Large intestine (tissue), 3 donors: ENCODE measurements around the gene IFIT5. TPM values are rescaled to one million over a fixed set of nuclear protein-coding genes. Genes with fewer than 3 reads are reported as not detected.
A peak's percentile ranks its signal among the peaks of the same experiment; 100 is the strongest.
"Not testable (repeated sequence)": the region's sequence is repeated elsewhere in the genome, so short reads cannot be mapped to it uniquely, and the experiment has no call there.

ENCODE experiments used
- DNase-seq, 2 donors: peaks; one replicate each; pipeline versions ENCODE4 v3.0.0 to v3.0.0-alpha.2; 2013
- H3K27ac ChIP-seq: one replicate; pipeline ENCODE4 v1.5.1; 2013; ENCODE audit warnings: low read length
- H3K27me3 ChIP-seq: 2 replicates; pipeline ENCODE4 v1.6.1; 2013; ENCODE audit warnings: low read length; ENCODE audit not compliant: control insufficient read depth, insufficient read depth
- H3K36me3 ChIP-seq: 2 replicates; pipeline ENCODE4 v1.6.1; 2013; ENCODE audit warnings: low read length; ENCODE audit not compliant: control insufficient read depth, insufficient read depth
- H3K4me1 ChIP-seq: one replicate; pipeline ENCODE4 v1.6.1; 2013; ENCODE audit warnings: low read length; ENCODE audit not compliant: control insufficient read depth, insufficient read depth
- H3K4me3 ChIP-seq: one replicate; pipeline ENCODE4 v1.5.1; 2013; ENCODE audit warnings: low read length
- H3K9me3 ChIP-seq: one replicate; pipeline ENCODE4 v1.6.1; 2013; ENCODE audit warnings: mild to moderate bottlenecking, low read depth, low read length, moderate library complexity; ENCODE audit not compliant: control insufficient read depth
- WGBS: methylation state at CpG from one replicate; pipeline ENCODE4 v1.1.5; 2013; ENCODE audit warnings: low lambda C conversion rate; ENCODE audit not compliant: insufficient coverage; 5-methylcytosine and 5-hydroxymethylcytosine counted together
- polyA plus RNA-seq: library from polyadenylated mRNA; unstranded; fragments of 120-200 nt; gene quantifications from one replicate; pipeline ENCODE4 v1.2.1, GENCODE V29; 2013

Gene IFIT5
- polyA plus RNA-seq, 1 donor, result 13.3 TPM

GRCh38 chr10:89392974-89393373 lies 21.4 kb upstream of the IFIT5 start:
- WGBS, result no CpG with 5 or more reads among the region's 2 CpGs
- H3K4me1 ChIP-seq, result peaks cover 12% of the 10 kb centered on the region
- no peaks in the 10 kb centered on the region for H3K27me3 ChIP-seq
- no peaks in the 10 kb centered on the region for H3K36me3 ChIP-seq
- H3K9me3 ChIP-seq, result no peaks in the 10 kb centered on the region
- DNase-seq, result peak; percentile 56 to 61
- H3K27ac ChIP-seq, result peak overlapping the region; percentile 63
- H3K4me3 ChIP-seq, result peak overlapping the region; percentile 45

DNA sequence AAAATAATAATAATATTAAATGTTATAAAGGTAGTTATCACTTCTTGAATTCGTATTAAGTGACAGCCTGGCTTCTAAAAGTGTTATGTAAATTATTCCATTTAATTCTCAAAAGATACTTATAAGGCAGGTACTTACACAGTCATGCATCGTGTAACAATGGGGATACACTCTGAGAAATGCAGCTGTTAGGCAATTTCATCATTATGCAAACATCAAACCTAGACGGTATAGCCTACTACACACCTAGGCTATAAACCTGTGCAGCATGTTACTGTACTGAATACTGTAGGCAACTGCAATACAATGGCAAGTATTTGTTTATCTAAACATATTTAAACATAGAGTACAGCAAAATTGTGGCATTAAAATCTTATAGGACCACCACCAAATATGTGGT lies 20.5 kb upstream of the IFIT5 start:
- no peaks in the 10 kb centered on the region for H3K36me3 ChIP-seq
- DNase-seq, result no peak
- H3K27me3 ChIP-seq, result no peaks in the 10 kb centered on the region
- WGBS, result no CpG with 5 or more reads among the region's 3 CpGs
- H3K27ac ChIP-seq, result peak overlapping the region; percentile 63
- no peaks in the 10 kb centered on the region for H3K9me3 ChIP-seq
- peaks cover 12% of the 10 kb centered on the region for H3K4me1 ChIP-seq
- no peak overlapping the region for H3K4me3 ChIP-seq

- Histone ChIP-seq H3K36me3 (no peaks in the 10 kb centered on the region), H3K9me3 (no peaks in the 10 kb centered on the region), H3K27ac (no peak overlapping the region), H3K27me3 (no peaks in the 10 kb centered on the region), H3K4me1 (peaks cover 12% of the 10 kb centered on the region), H3K4me3 (no peak overlapping the region)
- no peak for DNase-seq
- no CpG with 5 or more reads among the region's 2 CpGs for WGBS
These were observed 19.2 kb upstream of the IFIT5 start for GRCh38 chr10:89395141-89395540.

- DNase-seq, result no peak
- no peaks in the 10 kb centered on the region for H3K36me3 ChIP-seq
- no peaks in the 10 kb centered on the region for H3K9me3 ChIP-seq
- H3K4me3 ChIP-seq, result no peak overlapping the region
- no peak overlapping the region for H3K27ac ChIP-seq
- no peaks in the 10 kb centered on the region for H3K27me3 ChIP-seq
- no CpG with 5 or more reads among the region's 5 CpGs for WGBS
- peaks cover 6% of the 10 kb centered on the region for H3K4me1 ChIP-seq
These were observed 16.2 kb upstream of the IFIT5 start for GRCh38 chr10:89398003-89398749.

GRCh38 chr10:89399956-89400355 lies 14.4 kb upstream of the IFIT5 start:
- Histone ChIP-seq H3K36me3 (no peaks in the 10 kb centered on the region), H3K4me1 (no peaks in the 10 kb centered on the region), H3K4me3 (no peak overlapping the region), H3K27ac (no peak overlapping the region), H3K9me3 (no peaks in the 10 kb centered on the region), H3K27me3 (no peaks in the 10 kb centered on the region)
- no CpG with 5 or more reads among the region's 1 CpG for WGBS
- DNase-seq, result no peak

DNA sequence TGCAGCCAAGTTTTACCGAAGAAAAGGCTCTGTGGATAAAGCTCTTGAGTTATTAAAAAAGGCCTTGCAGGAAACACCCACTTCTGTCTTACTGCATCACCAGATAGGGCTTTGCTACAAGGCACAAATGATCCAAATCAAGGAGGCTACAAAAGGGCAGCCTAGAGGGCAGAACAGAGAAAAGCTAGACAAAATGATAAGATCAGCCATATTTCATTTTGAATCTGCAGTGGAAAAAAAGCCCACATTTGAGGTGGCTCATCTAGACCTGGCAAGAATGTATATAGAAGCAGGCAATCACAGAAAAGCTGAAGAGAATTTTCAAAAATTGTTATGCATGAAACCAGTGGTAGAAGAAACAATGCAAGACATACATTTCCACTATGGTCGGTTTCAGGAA lies 11.3 kb upstream of the IFIT5 start:
- Histone ChIP-seq H3K4me1 (no peaks in the 10 kb centered on the region), H3K27me3 (no peaks in the 10 kb centered on the region), H3K27ac (no peak overlapping the region), H3K36me3 (no peaks in the 10 kb centered on the region), H3K4me3 (no peak overlapping the region), H3K9me3 (no peaks in the 10 kb centered on the region)
- DNase-seq, result no peak
- WGBS, result 100% methylated on average over 1 of the region's 2 CpGs

- no peak for DNase-seq
- H3K27ac ChIP-seq, result no peak overlapping the region
- no peaks in the 10 kb centered on the region for H3K4me1 ChIP-seq
- no peak overlapping the region for H3K4me3 ChIP-seq
- no CpG with 5 or more reads among the region's 11 CpGs for WGBS
- H3K9me3 ChIP-seq, result no peaks in the 10 kb centered on the region
- H3K27me3 ChIP-seq, result no peaks in the 10 kb centered on the region
- H3K36me3 ChIP-seq, result no peaks in the 10 kb centered on the region
These were observed 10.0 kb upstream of the IFIT5 start for GRCh38 chr10:89404104-89405047.

DNA sequence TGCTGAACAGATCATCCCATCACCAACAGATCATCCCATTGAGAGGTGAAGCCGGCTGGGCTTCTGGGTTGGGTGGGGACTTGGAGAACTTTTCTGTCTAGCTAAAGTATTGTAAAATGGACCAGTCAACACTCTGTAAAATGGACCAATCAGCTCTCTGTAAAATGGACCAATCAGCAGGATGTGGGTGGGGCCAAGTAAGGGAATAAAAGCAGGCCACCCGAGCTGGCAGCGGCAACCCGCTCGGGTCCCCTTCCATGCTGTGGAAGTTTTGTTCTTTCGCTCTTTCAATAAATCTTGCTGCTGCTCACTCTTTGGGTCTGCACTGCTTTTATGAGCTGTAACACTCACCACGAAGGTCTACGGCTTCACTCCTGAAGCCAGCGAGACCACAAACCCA lies 8.2 kb upstream of the IFIT5 start:
- H3K36me3 ChIP-seq, H3K4me1 ChIP-seq, H3K27ac ChIP-seq, H3K4me3 ChIP-seq, DNase-seq, H3K27me3 ChIP-seq, H3K9me3 ChIP-seq: not testable (repeated sequence)
- no CpG with 5 or more reads among the region's 9 CpGs for WGBS

- not testable (repeated sequence) for H3K4me3 ChIP-seq, H3K4me1 ChIP-seq, DNase-seq, H3K36me3 ChIP-seq, H3K9me3 ChIP-seq, H3K27me3 ChIP-seq, H3K27ac ChIP-seq
- WGBS, result no CpG with 5 or more reads among the region's 3 CpGs
These were observed 6.6 kb upstream of the IFIT5 start for GRCh38 chr10:89407792-89408191.

- H3K27me3 ChIP-seq, H3K27ac ChIP-seq, H3K4me1 ChIP-seq, H3K9me3 ChIP-seq, H3K36me3 ChIP-seq, DNase-seq, H3K4me3 ChIP-seq: not testable (repeated sequence)
- WGBS, result no CpG with 5 or more reads among the region's 5 CpGs
These were observed 5.1 kb upstream of the IFIT5 start for GRCh38 chr10:89409282-89409681.
